Activated CD4-positive, CD25-positive, alpha-beta regulatory T cell (primary cell): ENCODE results near the gene DEGS2.

ENCODE experiments used
- DNase-seq, 4 experiments: peaks; one replicate each; lab custom pipeline; 2025; lab: John Stamatoyannopoulos, UW

DEGS2 gene

DNA sequence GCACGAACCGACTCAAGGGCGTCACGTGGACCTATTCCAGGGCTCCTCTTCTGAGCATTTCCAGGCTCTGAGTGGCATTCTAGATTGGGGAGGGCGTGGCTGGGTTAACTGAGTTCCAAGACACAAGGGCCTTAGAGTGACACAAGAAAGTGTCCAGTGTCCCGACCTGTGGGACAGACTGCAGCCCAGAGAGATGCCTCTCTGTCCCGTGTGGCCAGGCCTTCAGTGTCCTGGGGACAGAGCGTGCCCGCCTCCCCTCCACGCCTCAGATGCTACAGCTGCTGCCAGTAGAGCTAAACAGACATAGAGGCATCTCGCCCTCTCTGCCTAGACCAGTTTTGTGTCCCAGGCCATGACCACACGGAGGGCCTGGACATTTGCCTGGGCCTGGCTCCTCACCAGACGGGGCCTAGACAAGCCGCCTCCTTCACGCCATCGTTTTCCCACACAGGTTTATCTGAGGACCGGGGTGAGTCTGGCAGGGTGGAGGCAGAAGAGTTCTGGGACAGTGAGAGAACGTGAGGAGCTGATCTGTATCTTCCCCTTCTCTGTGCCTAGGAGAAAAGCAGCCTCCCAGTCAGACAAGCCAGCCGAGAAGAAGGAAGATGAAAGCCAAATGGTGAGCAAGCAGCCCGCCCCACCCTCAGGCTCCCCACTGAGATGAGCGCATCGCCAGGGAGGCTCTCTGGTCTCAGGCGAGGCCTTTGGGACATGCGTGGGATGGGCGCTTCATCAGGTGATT lies 27.1 kb downstream of the DEGS2 start:
- DNase-seq, result no peak

DNA sequence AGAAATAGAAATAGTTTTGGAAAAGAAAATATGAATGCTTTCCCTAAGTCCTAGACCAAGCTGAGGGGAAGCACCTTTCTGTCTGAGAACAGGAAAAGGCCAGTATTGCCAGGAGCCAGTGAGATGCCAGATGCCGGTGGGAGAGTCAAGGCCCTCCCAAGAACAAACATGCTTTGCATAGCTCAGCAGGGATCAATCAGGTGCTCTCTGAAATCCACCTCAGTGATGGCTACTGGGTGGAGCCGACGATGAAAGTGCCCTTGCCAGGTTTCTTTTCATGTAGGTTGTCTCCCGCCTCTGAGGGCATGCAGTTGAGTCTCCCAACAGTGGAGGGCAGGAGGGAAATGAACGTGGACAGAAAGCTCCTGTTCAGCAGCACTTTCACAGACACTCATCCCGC lies 28.3 kb downstream of the DEGS2 start:
- DNase-seq, result no peak

DNA sequence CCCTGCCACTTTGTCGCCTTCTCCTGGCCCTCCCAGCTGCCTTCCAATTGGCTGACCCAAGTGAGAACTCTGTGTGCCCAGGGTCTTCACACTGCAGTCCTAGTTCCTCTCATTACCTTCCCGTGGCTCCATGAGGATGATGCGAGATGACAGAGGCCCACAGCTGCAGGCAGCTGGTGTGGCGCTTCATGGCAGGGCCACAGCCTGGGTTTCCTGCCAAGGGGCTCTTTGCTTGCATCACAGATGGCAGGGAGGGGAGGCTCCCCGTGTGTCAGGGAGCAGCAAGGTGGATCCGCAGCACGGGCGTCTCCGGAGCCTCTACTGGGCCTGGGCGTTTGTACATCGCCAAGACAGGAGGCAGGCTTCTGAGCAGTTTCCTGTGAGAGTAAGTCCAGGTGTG lies 28.9 kb downstream of the DEGS2 start:
- no peak for DNase-seq

DNA sequence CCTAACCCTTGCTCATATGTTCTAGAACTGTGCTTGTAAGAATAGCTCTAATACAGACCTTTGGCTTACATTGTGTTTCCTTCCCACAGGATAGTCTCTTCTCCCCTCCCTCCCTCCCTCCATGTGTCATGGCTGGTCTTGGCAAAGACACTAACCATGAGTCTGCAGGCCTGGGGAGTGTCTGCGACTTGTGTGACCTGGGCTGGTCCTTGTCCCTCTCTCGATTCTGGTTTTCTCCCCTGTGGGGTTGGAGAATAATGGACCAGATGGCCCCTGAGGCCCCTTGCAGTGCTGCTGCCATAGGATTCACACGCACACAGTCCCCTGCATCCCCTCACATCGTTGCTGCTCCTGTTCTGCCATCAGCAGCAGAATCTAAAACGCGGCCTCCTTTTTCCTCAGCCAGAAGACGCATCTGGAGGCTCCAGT lies 30.3 kb downstream of the DEGS2 start:
- no peak for DNase-seq

DNA sequence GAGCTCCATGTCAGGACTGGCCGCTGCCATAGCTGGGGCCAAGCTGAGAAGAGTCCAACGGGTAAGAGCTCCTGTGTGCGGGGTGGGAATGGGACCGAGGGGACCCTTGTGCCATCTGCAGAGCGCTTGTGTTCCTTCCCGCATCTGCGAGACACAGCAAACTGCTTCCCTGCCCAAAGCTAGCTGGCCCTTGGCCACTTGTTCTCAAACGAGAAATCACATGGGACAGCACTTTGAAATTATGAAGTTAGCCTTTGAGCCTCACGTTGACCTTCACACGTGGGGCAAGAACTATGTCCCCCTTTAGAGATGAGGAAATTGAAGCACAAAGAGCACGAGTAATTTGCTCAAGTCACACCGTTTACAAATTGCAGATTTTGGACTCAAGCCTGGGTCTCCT lies 30.8 kb downstream of the DEGS2 start:
- no peak for DNase-seq

DNA sequence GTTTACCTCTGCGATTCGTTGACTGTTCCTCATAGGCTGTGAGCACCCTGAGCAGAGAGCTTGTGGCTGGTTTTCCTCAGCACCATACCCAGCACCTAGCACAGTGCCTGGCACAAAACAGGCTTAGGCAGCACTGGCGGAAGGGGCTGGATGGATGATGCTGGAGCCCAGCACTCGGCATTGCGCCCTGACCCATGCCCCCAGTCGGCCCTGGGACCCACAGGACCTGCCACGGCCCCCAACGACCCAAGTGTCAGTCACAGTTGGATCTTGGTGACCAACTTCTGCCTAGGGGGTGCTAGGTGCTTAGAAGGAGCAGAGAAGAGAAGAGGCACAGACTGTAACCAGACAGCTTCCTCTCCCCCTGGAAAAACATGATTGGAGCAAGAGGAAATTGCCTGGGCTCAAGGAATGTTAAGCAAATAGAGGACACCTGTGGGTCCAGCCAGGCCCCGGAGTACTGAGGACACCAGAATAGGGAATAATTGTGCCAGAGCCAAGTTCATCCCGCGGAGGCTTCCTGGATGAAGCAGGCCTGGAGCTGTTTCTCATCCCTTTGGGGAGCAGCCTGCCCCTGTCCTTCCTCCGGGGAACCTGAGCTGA lies 31.5 kb downstream of the DEGS2 start:
- DNase-seq, result no peak

DNA sequence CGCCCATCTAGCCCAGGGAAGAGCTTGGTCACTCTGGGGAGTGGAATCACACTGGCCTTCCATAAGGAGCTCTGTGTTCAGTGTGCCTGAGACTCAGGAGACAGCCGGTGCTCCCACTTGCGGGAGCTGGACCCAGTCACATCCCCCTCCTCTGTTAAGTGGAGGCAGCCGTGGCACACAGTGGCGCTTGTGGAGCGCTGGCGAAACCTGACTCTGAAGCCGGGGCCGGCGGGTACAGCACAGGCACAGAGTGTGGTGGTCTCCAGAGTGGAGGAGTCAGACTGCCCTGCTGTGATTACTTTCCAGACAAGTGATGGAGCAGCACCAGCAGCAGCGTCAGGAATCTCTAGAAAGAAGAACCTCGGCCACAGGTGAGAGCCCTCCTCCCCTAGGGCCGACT lies 33.0 kb downstream of the DEGS2 start:
- no peak for DNase-seq

DNA sequence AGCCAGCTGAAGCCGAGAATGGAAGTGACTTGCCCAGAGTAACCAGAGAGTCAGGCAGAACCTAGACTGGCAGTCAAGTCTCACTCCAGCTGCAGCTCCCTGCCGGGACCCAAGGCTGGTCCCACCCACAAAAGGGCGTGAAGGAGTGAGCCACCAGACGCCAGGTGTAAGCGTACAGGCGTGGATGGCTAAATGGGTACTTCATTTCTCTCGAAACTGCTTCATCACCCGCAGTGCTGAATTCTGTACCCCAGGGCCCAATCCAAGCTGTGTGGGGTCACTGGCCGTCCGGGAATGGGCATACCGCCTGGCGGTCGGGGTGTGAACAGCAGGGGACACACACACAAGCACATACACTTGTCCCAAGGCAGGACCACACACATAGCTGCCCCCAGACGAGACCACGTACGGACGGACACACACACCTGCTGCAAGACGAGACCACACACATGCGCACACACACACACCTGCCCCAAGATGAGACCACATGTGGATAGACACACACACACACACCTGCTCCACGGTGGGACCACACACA lies 34.8 kb downstream of the DEGS2 start:
- no peak for DNase-seq

DNA sequence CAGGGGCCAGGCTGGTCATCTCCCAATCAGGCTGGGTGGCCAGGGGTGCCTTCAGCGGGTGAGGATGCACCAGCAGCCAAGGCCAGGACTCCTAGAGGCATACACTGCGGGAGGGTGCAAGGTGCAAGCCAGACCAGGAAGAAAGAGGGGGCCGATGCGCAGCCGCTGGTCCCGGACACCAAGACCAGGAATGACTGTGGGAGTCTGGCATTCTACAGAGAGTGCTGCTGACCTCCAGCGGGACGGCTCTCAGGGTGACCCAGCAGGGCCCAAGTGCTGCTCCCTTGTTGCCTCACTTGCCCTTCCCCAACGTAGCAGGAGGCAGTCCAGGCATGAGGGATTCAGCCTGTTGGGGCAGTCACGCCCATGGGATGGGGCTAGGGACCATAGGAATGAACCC lies 35.8 kb downstream of the DEGS2 start:
- DNase-seq, result no peak

DNA sequence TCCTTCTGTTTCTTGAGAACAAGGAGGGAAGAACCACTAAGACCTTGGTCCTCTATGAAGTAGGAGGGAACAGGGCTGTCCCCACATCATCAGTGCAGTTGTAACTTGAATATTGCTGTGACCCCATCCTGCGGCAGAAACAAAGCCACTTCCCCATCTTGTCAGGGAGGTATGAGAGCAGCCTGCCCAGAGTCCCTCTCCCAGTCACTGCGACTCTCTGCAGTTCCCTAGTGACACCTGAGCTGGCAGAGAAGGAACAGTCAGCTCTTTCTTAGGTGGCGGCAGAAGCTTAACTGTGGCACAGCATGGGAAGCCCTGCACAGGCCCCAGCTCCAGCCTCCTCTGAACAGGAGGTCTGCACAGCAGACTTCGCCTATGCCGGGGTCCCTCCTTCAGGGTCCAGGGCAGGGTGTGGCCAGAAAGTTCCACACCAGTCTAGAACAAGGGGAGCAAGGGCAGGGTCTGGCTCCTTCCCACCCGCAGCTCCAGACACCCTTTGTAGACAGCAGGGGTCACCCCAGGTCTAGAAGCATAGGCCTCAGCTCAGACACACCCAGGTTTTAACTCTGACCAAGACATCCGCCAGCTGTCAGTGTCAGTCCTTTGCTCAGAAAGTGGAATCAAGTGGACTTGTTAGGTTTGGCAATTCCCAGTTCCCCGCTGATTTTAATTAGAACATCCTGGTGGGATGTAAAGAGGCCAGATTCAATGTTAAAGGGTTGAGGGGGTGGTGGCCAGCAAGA lies 36.8 kb downstream of the DEGS2 start:
- DNase-seq, result no peak

DNA sequence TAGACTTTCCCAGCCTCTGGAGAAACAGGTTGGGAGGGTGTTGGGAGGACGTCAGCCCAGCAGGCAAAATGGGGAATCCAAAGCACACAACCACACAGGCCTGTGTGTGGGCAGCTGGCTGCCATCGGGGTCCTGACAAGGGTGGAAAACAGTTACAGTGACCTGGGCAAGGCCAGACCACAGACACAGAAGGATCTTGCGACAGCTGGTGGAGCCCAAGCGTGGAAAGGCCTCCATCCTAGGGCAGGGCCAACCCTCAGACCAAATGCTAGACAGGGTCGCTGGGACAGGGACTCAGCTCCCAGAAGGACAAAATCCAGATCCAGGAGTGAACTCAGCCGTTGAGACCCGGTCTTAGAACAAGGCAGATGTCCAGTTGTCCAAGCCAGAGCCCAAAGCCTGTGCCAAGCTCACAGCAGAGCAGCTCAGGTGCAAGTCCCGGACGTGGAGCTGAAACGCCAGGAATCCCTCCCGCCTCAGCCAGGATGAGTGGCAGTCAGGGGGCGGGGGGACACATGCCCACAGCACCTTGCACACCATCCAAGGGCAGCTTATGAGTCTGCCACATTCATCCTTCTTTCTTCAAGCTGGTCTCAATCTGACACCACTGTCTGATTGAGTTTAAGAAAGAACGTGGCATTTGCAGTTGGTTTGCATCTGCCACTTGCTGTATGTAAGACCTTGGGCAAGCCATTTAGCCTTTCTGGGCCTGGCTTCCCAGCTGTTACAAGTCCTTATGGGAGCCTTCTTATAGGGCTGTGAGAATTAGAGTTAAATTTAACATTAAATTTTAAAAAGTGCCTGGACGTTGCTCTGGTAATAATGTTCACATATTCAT lies 37.6 kb downstream of the DEGS2 start:
- no peak for DNase-seq

DNA sequence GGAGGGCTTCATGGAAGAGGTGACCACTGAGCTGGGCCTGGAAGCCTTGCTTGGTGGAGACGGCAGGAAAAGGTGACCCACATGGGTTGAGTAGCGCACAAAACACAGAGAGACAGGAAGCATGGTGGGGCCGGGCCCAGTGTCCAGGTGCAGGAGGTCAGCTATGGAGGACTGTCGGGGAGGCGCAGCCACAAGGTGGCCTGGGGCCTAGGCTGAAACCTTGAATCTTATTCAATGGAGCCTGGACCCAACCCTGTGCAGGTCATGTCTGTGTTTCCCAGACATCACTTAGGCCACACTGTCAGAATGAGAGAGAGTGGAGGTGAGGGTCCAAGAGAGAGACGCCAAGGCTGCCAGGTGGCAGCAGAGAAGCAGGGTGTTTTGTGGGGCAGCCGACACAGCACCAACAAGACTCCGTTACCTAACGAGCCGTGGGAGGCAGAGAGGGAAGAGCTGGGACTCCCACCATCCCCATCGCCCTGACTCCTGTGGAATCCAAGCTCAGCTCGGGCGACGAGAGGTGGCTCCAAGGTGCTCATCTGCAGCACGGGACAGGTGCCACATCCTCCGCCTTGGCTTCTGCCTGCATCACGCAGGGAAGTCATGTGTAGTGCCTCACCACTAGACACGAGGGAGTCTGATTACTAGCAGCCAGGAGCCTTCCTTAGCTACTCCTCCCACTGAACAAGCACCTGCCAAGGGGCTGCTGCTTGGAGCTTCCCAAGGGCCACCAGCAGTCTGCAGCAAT lies 38.7 kb downstream of the DEGS2 start:
- no peak for DNase-seq

DNA sequence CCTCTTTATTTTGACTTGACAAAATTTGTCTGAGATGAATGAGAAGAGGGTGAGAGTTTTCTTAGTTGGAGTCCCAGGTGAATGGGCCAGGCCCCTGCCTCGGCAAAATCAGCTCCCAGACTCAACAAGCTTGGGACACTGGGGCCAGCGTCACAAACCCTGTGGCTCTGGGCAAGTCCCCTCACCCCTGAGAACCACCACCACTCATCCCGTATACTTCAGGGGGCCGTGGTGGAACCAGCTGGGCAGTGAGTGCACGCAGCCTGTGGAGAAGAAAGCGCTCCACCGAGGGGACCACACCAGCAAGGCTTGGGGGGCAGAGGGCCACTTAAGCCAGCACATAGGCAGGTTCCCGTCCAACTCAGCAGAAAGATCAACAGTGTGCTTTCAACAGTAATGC lies 40.2 kb downstream of the DEGS2 start:
- DNase-seq, result no peak

DNA sequence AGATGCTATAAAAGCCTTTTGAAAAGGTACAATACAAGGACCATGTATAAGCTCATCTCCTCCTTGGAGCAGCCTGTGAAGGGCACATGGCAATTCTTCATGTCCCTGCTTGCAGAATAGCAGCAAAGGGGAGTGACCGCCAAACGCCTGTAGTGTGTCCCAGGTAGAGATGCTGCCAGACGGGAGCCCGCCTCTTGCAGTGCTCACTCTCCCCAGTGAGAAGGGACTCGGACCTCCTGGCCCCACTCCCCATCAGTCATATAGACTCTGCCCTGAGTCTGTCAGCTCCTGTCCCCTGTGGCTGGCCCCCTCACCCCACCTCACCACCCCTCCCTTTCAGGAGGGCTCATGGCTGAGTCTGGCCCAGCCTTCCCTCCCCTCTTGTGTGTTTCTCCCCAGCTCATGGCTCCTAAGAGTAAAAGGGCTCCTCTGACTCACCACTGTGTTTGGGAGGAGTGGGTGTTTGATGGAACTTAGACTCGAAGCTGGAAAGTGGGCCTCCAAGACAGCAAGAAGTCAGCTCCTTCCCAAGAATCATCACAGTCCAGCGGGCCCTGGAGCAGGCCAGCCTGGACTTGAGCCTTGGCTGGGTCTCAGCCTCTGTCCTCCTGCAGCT lies 40.9 kb downstream of the DEGS2 start:
- DNase-seq, result no peak

DNA sequence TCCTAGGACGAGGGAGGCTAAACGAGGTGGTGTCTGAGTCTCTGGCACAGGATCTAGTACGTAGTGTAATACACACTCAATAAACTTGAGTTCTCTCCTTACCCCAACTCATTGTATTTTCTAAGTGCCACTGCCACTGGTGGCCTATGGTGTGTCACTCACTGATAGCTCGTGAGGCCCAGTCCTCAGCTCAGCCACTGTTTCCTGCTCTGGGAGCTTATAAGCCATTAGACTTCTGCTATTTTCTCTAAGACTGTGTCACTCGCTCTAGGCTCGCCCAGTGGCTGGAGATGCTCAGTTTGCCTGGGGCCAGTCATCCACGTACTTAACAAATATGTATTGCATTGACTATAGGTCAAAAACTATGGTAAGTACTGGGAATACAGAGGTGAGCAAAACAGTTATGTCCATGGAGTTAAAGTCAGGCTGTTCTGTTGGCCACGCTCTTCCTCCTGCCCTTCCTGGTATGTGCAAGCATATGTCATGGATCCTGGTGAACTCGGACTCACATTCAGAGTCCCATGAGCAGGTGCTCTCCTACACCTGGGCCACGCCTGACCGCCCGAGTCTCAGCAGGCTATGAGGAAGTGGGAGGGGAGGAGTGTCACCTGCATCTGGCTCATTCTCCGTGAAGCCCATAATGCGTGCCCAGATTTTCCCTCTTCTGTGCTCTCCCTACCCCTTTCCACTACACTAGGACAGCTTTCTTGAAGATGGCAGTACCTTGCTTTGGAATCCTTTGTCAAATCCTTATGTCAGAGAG lies 41.6 kb downstream of the DEGS2 start:
- DNase-seq, result no peak

DNA sequence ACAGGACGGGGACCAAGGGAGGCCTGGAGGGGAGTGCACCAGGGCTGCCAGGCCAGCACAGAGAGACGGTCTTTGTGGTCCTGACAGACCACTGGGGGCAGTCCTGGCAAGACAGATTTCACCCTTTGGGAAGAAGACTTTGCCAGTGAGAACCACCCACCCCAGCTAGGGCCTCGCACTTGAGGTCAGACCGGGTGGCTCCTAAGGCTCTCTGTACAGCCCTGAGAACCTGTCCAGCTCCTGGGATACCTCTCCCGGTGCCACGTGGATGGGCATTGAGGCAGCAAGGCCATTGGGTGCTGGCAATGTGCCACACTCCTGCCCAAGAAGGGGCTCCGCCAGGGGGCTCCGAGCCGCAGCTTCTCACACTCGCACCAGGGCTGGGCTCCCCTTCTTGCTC lies 42.4 kb downstream of the DEGS2 start:
- no peak for DNase-seq

DNA sequence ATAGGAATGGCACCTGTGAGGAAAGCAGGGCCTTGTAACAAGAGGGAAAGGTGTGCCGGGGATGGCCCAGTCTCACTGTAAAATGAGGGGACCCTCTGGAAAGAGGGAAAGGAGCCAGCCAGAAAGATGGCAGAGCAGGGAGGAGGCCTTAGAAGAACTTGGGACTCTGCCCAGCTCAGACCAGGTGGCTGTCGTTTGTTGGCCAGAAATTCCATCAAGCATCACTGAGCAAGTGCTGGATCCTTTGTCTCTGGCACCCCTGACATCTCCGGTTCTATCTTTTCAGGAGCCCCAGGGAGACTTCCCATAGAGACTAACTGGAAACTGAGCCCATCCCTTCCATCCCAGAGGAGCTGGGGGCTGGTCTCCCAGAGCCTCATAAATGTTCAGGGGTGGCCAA lies 43.3 kb downstream of the DEGS2 start:
- DNase-seq, result no peak

DNA sequence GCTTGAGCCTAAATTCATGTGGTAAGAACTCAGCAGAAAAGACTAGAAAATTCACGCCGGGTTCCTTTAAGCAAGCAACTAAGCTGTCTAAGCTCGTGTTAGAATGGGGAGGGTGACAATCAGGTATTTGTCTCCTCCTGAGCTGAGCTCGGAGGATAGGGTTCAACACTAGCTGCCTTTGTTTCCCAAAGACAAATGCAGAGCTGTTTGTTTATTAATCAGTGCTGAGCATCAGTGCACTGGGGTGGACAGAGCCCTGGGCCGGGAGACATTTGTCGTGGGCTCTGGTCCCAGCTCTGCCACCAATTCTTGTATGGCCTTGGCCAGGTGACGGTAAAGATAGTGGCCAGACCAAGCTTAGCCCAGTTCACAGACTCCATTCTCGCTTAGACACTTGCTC lies 43.7 kb downstream of the DEGS2 start:
- no peak for DNase-seq

DNA sequence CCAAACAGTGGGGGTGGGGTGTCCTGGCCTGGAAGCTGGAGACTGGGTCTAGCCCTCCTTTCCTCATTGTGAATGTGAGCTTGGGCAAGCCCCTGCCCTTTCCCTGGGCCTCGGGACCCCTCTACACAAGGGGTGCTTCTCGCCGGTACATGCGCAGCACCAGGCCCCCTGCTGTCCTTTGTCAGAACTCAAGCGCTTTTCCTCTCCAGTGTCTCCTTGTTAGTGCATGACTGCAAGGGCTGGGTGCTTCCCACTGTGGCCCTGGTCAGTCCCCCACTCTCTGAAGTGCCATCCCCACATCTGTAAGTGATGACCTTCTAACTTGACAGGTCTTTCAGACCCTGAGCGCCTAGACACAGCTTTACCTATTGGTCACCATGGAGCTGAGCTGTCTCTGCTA lies 44.2 kb downstream of the DEGS2 start:
- DNase-seq, result no peak

DNA sequence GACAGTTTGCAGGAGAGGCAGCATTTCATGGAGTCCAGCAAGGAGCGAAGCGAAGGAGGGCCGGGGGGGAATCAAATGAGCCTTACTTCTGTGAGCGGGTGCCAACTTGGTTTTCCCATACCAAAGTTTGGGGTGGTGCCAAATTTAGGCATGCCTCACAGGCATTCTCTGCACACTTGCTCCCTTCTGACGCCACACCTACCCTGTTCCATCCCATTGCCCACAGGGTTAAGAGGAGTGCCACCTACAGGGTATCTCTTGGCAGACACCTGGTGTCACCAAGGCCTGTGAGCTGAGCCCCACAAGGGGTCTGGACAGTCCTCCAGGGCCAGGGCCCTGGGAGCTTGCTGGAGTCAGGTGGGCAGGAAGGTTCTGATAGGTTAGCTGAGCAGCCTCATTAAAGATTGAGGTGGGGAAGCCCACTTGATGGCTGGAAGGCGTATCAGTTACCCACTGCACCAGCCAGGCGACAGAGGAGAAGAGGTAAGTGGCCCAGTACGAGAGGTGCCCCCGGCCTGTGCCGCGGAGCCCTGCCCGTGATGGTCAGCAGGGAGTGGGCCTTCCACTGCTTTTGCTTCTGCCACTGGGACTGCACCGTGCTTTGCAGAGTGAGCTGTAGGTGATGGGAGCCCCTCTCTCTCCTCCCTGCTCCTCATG lies 45.2 kb downstream of the DEGS2 start:
- DNase-seq, result no peak
